ENCODE results near the gene FMNL2.

Gene FMNL2

DNA sequence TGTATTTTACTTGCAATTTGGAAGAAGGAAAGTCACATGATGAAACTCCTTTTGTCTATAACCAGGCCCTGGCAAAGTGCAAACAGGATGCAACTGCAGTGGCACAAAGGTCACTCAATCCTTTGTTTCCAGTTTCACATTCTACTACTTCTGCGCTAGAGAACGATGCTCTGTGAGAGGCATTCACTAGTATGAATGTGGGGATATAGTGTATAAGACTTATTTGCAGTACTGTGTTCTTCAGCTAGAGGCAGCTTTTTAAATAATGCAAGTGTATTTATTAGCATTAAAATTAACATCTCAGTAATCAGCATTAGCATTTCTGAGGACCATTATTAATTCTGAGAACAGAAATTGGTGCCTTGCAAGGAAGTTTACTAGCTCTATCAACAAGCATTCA is 313.4 kb downstream of the FMNL2 start:
- H3K27ac ChIP-seq = no peak overlapping the region
- H3K4me3 ChIP-seq = no peak overlapping the region
- H3K36me3 ChIP-seq (ENCODE audit: insufficient read depth, low read length) = peaks cover 13% of the 10 kb centered on the region
- DNase-seq (ENCODE audit: low read depth, low spot score) = no peak
- no peak for TF ChIP-seq EZH2 (IDR thresholded peaks at IDR 0.05)
- no peak for TF ChIP-seq FOXP2 (optimal IDR thresholded peaks at IDR 0.05; ENCODE audit: control extremely low read depth, extremely low read length, insufficient read depth)
- no peak for TF ChIP-seq POLR2AphosphoS5 (IDR thresholded peaks at IDR 0.05; ENCODE audit: borderline replicate concordance, low read depth, low read length)
- no peak overlapping the region for H3K9ac ChIP-seq (ENCODE audit: insufficient read length)
- no peaks in the 10 kb centered on the region for H3K9me3 ChIP-seq (ENCODE audit: low read depth, low read length)

DNA sequence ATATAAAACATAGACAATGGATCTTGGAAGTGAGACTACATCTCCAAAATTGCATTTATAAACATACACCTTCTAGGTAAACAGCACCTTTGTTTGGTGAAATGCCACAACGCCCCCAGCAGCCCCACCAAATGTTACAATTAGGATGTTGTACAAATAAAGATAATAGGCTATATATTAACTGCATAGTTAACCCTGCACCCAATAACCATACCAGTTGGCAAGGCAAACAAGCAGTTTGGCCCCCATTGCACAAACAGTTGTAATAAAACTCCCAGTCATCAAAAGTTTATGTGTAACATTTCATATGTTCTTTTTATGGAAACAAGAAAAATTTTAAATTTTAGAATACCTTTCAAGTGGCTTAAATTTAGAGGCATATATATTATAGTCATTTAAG is 315.0 kb downstream of the FMNL2 start:
- DNase-seq (ENCODE audit: low read depth, low spot score) = no peak
- H3K27ac ChIP-seq = no peak overlapping the region
- no peak for TF ChIP-seq FOXP2 (optimal IDR thresholded peaks at IDR 0.05; ENCODE audit: control extremely low read depth, extremely low read length, insufficient read depth)
- no peak overlapping the region for H3K4me3 ChIP-seq
- H3K9me3 ChIP-seq (ENCODE audit: low read depth, low read length) = no peaks in the 10 kb centered on the region
- no peak overlapping the region for H3K9ac ChIP-seq (ENCODE audit: insufficient read length)
- peaks cover 27% of the 10 kb centered on the region for H3K36me3 ChIP-seq (ENCODE audit: insufficient read depth, low read length)

DNA sequence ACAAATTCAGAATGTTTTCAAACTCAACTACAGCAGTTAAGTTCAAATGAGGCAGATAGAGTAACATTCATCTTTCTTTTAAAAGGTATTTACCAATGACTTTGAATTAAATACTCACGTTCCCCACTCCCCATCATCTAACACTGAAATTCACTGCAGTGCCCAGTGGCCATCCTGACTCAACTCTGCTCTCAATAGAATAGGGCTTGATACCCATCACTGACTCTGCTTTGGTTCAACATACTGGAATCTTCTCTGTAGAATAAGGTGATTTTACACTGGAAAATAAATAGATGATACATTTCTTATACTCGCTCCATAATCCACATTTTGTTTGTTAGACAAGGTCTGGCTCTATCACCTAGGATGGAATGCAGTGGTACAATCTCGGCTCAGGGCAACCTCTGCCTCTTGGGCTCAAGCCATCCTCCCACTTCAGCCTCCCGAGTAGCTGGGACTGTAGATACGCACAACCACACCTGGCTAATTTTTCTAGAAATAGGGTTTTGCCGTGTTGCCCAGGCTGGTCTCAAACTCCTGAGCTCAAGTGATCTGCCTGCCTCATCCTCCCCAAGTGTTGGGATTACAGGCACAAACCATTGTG is 315.9 kb downstream of the FMNL2 start:
- Histone ChIP-seq H3K36me3 (ENCODE audit: insufficient read depth, low read length) (peaks cover 36% of the 10 kb centered on the region), H3K9ac (ENCODE audit: insufficient read length) (no peak overlapping the region), H3K4me3 (no peak overlapping the region), H3K27ac (no peak overlapping the region), H3K9me3 (ENCODE audit: low read depth, low read length) (no peaks in the 10 kb centered on the region)
- DNase-seq (ENCODE audit: low read depth, low spot score) = no peak
- TF ChIP-seq POLR2AphosphoS5 (IDR thresholded peaks at IDR 0.05; ENCODE audit: borderline replicate concordance, low read depth, low read length) (no peak), FOXP2 (optimal IDR thresholded peaks at IDR 0.05; ENCODE audit: control extremely low read depth, extremely low read length, insufficient read depth) (no peak), EZH2 (IDR thresholded peaks at IDR 0.05) (no peak)

DNA sequence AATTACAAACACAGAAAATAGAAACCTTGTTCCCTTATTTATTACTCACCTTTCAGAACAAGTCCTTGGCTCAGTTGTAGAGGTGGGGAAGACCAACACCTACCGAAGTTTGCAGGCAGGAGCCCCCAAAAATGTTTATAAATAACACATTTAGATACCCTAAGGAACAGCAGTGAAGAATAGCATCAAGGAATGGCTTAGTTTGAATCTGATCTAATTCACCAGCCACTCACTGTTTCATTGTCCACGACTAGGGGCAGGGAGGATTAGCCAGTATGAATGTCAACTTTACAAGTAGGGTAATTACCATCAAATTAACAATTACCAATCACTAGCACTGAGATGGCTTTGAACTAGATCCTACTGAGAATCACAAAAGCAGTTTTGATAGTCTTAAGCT is 316.9 kb downstream of the FMNL2 start:
- H3K9ac ChIP-seq (ENCODE audit: insufficient read length) = no peak overlapping the region
- no peak overlapping the region for H3K27ac ChIP-seq
- no peak overlapping the region for H3K4me3 ChIP-seq
- no peak for DNase-seq (ENCODE audit: low read depth, low spot score)
- peaks cover 45% of the 10 kb centered on the region for H3K36me3 ChIP-seq (ENCODE audit: insufficient read depth, low read length)
- TF ChIP-seq EZH2 (IDR thresholded peaks at IDR 0.05) (no peak), FOXP2 (optimal IDR thresholded peaks at IDR 0.05; ENCODE audit: control extremely low read depth, extremely low read length, insufficient read depth) (no peak), POLR2AphosphoS5 (IDR thresholded peaks at IDR 0.05; ENCODE audit: borderline replicate concordance, low read depth, low read length) (no peak)
- no peaks in the 10 kb centered on the region for H3K9me3 ChIP-seq (ENCODE audit: low read depth, low read length)

DNA sequence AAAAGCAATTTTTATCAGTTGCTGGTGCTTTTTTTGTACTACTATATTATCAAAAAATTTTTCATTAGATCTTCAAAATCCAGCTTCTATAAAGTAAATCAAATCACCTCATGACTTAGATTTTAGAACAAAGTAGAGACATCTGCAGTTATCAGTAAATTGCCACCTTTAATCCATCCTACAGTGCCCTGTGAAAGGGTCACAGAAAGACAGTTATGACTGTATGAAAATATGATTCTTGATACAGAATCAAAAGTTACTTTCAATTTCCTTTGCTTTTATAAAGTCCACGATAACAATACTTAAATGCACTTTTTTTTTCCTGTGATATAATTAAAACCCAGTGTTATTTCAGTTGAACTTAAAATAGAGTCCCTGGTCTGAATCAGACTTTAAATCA is 320.9 kb downstream of the FMNL2 start:
- no peaks in the 10 kb centered on the region for H3K9me3 ChIP-seq (ENCODE audit: low read depth, low read length)
- H3K36me3 ChIP-seq (ENCODE audit: insufficient read depth, low read length) = peaks cover 82% of the 10 kb centered on the region
- no peak overlapping the region for H3K4me3 ChIP-seq
- H3K27ac ChIP-seq = no peak overlapping the region
- no peak for TF ChIP-seq EZH2 (IDR thresholded peaks at IDR 0.05)
- no peak for DNase-seq (ENCODE audit: low read depth, low spot score)
- H3K9ac ChIP-seq (ENCODE audit: insufficient read length) = no peak overlapping the region

DNA sequence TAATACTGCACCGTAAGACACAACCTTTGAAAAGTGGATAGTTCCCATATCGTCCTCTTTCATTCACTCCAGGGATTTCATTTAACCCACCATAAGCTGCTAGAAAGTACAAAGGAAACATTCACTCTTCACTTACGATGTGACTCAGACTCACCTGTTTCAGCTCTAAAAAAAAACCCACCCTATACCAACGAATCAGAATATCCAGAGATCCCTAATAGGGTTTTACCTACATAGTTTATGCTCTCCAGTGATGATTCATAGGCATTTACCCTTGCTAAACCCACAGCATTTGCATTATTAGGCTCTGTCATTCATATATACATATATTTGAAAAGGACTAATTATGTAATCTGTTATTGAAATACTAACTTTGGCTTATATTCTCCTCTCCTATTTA is 322.1 kb downstream of the FMNL2 start:
- H3K36me3 ChIP-seq (ENCODE audit: insufficient read depth, low read length) = peaks cover 88% of the 10 kb centered on the region
- DNase-seq (ENCODE audit: low read depth, low spot score) = no peak
- H3K9ac ChIP-seq (ENCODE audit: insufficient read length) = no peak overlapping the region
- TF ChIP-seq FOXP2 (optimal IDR thresholded peaks at IDR 0.05; ENCODE audit: control extremely low read depth, extremely low read length, insufficient read depth) (no peak), EZH2 (IDR thresholded peaks at IDR 0.05) (no peak), POLR2AphosphoS5 (IDR thresholded peaks at IDR 0.05; ENCODE audit: borderline replicate concordance, low read depth, low read length) (no peak)
- H3K27ac ChIP-seq = no peak overlapping the region
- H3K9me3 ChIP-seq (ENCODE audit: low read depth, low read length) = no peaks in the 10 kb centered on the region
- no peak overlapping the region for H3K4me3 ChIP-seq

DNA sequence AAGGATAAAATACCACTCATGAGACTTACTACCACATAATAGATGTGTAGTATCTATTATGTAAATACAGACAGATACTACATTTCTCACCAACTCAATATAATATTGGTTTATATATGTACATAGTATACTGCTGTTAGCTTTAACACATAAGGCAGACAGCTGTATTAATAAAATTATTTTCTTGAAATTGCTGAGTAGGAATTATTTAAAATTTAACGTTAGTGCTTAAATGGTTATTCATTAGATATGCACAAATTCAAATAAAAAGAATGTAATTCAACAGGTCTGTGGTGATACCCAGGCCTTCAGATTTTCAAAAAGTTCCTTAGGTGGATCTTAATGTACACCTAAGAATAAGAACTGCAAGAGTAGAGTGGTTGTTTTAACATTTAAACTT is 323.2 kb downstream of the FMNL2 start:
- peaks cover 88% of the 10 kb centered on the region for H3K36me3 ChIP-seq (ENCODE audit: insufficient read depth, low read length)
- no peak overlapping the region for H3K4me3 ChIP-seq
- no peaks in the 10 kb centered on the region for H3K9me3 ChIP-seq (ENCODE audit: low read depth, low read length)
- H3K27ac ChIP-seq = no peak overlapping the region
- DNase-seq (ENCODE audit: low read depth, low spot score) = no peak
- TF ChIP-seq POLR2AphosphoS5 (IDR thresholded peaks at IDR 0.05; ENCODE audit: borderline replicate concordance, low read depth, low read length) (no peak), EZH2 (IDR thresholded peaks at IDR 0.05) (no peak), FOXP2 (optimal IDR thresholded peaks at IDR 0.05; ENCODE audit: control extremely low read depth, extremely low read length, insufficient read depth) (no peak)
- no peak overlapping the region for H3K9ac ChIP-seq (ENCODE audit: insufficient read length)

DNA sequence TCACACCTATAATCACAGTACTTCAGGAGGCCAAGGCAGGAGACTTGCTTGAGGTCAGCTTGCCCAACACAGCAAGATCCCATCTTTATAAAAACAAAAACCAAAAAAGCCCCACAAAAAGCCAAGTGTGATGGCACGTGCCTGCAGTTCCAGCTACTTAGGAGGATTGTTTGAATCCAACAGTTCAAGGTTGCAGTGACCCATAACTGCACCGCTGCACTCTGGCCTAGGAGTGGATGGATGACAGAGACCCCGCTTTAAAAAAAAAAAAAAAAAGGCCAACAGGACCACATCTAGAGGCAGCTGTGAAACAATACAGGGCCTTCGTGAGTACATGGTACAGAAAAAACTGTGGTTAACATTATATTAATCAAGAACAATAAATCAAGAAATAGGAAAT is 326.1 kb downstream of the FMNL2 start:
- Histone ChIP-seq H3K9me3 (ENCODE audit: low read depth, low read length) (no peaks in the 10 kb centered on the region), H3K27ac (no peak overlapping the region), H3K9ac (ENCODE audit: insufficient read length) (no peak overlapping the region), H3K36me3 (ENCODE audit: insufficient read depth, low read length) (peaks cover 87% of the 10 kb centered on the region), H3K4me3 (no peak overlapping the region)
- no peak for DNase-seq (ENCODE audit: low read depth, low spot score)
- TF ChIP-seq EZH2 (IDR thresholded peaks at IDR 0.05) (no peak), FOXP2 (optimal IDR thresholded peaks at IDR 0.05; ENCODE audit: control extremely low read depth, extremely low read length, insufficient read depth) (no peak), POLR2AphosphoS5 (IDR thresholded peaks at IDR 0.05; ENCODE audit: borderline replicate concordance, low read depth, low read length) (no peak)

DNA sequence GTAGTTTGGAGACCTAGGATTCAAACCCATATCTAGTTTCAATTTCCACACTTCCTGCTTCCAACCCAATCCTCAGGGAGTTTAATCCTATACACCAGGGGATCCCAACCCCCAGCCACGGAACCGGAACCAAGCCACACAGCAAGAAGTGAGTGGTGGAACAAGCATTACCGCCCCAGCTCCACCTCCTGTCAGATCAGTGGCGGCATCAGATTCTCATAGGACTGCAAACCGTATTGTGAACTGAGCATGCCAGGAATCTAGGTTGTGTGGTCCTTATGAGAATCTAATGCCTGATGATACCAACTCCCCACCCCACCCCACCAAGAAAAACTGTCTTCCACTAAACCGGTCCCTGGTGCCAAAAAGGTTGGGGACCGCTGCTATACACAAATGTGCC is 329.8 kb downstream of the FMNL2 start:
- peaks cover 86% of the 10 kb centered on the region for H3K36me3 ChIP-seq (ENCODE audit: insufficient read depth, low read length)
- no peak overlapping the region for H3K27ac ChIP-seq
- H3K4me3 ChIP-seq = no peak overlapping the region
- H3K9me3 ChIP-seq (ENCODE audit: low read depth, low read length) = no peaks in the 10 kb centered on the region
- no peak for DNase-seq (ENCODE audit: low read depth, low spot score)
- no peak overlapping the region for H3K9ac ChIP-seq (ENCODE audit: insufficient read length)
- TF ChIP-seq POLR2AphosphoS5 (IDR thresholded peaks at IDR 0.05; ENCODE audit: borderline replicate concordance, low read depth, low read length) = no peak
- no peak for TF ChIP-seq EZH2 (IDR thresholded peaks at IDR 0.05)
- TF ChIP-seq FOXP2 (optimal IDR thresholded peaks at IDR 0.05; ENCODE audit: control extremely low read depth, extremely low read length, insufficient read depth) = no peak
